Measurements from ENCODE around the gene CRKL. TPM values are rescaled to one million over a fixed set of nuclear protein-coding genes. Genes with fewer than 3 reads are reported as not detected.
A peak's percentile ranks its signal among the peaks of the same experiment; 100 is the strongest.

The CRKL gene, protein sequence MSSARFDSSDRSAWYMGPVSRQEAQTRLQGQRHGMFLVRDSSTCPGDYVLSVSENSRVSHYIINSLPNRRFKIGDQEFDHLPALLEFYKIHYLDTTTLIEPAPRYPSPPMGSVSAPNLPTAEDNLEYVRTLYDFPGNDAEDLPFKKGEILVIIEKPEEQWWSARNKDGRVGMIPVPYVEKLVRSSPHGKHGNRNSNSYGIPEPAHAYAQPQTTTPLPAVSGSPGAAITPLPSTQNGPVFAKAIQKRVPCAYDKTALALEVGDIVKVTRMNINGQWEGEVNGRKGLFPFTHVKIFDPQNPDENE
- 23.1 and 25.0 TPM in 2 replicates for total RNA-seq (2014; rRNA removed; shearing (Covaris generic); ENCODE audit: low replicate concordance)

DNA sequence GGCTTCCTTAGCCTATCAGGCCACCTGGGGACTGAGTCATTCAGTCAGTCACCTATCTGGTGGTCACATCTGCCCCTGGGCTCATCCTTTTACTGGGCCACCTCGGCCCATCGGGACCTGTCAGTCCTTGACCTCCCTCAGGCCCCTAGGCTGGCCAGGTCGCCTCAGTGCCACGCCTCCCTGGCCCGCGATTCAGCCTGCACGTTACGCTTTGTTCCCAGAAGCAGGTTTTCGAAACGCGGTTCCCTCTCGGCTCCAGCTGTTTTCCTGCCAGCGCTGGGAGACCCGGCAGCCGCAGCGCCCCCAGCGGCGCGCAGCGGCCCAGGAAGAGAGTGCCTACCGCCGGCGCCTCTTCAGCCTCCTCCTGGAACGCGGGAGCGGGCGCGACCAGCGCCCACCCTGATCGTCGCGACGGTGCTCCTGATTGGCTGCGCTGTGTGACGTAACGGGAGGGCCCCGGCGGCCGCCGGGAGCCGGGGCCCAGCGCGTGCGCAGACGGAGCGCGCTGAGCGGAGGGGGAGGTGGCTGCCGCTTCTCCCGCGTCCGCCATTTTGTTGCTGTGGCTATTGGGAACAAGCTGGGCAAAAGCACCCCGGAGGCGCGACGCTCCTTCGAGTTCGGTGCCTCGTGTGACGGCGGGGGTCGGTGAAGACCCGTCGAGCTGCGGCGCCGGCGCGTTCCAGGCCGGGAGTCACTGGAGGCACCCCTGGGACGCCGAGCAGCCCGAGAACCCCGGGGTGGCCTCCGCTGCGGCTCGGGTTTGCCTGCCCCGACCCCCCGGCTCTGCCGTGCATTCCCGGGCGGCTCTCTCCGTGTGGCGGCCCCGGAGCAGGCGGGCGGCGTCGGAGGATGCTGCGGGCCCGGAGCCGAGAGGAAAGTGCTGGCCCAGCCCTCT is at the start of gene CRKL:
CRKL (plus strand) TSS at position 492 of the 895 bp plus-strand sequence. CDS start 528 bp downstream, outside the sequence.
- DNase-seq = peak; percentile 97
- no peaks in the 10 kb centered on the region for H3K27me3 ChIP-seq
- H3K9me3 ChIP-seq = no peaks in the 10 kb centered on the region
- H3K4me3 ChIP-seq = peak within 1 kb of the TSS; percentile 94
- H3K36me3 ChIP-seq = peaks cover 11% of the 10 kb centered on the region

DNA sequence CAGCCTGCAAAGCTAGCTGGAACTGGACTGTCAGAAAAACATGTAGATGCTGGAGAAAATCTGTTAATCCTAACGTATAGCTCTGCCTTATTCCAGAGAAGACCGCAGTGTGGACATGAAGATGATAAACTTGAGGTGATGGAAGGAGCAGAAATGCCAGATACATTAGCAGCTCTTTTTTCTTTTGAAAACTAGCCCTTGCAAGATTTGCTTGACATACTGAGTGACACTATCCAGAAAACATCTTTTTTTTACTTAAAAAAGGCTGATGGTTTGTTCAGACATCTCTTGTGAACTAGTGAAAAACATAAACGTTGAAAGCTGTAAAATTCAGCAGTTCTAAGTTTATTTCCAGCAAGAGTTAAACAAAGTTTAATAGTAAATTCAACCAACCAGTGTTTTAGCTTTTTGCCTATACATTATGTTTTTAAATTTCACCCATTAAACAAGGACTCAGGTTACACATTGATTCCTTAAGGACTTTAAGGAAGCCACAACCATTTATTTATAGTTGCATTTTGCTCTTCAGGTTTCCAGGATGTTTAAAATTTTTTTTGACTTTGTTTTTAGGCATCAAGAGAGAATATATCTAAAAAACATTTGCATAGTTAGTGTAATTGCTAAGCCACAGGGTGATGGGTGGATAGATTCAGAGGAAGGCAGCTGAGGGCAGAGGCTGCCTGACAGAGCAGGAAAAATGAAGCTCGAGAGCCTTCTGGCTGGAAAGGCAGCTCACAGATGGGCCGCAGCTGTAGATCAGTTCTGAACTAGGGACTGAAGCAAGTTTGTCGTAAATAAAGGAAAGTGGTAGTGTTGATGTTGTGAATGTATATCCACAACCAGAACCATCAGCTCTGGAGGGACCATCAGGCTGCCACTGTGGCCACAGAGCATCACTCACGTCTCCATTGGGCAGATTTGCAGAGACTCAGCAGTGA is 48.9 kb upstream of the CRKL start:
- H3K4me3 ChIP-seq = no peak overlapping the region
- H3K9me3 ChIP-seq = no peaks in the 10 kb centered on the region
- DNase-seq = no peak
- H3K36me3 ChIP-seq = peaks cover 11% of the 10 kb centered on the region
- no peaks in the 10 kb centered on the region for H3K27me3 ChIP-seq

DNA sequence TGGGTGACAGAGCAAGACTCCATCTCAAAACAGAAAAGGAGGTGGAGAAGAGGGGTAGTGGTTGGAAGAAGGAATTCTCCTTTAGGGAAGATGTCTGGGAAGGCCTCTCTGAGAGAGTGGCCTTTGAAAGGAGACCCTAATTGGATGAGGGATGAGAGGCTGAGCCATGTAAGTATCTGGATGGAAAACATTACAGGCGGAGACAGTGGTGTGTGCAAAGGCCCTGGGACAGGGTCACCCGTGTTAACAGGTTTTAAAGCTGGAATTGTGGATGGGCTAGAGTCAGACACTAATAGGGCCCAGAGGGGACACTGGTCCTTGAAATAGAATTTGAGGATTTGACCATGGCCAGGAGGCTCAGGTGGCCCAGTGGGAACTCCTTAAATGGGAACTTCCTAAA is 48.0 kb upstream of the CRKL start:
- peaks cover 15% of the 10 kb centered on the region for H3K36me3 ChIP-seq
- H3K9me3 ChIP-seq = no peaks in the 10 kb centered on the region
- H3K27me3 ChIP-seq = no peaks in the 10 kb centered on the region
- DNase-seq = no peak
- H3K4me3 ChIP-seq = no peak overlapping the region

DNA sequence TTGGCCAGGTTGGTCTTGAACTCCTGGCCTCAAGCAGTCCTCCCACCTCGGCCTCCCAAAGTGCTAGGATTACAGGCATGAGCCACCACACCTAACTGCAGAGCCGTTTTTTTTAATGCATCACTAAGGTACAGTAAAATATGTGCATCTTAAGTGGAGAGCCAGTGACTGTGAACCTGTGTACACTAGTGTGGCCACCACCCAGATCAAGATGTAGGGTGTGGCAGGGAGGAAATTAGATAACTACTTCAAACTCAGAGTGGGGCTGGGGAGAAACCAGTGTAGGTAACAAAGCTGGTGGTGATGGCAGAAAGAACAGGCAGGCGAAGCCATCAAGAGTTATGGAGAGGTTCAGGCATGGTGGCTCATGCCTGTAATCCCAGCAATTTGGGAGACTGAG is 44.0 kb upstream of the CRKL start:
- DNase-seq = no peak
- Histone ChIP-seq H3K4me3 (no peak overlapping the region), H3K36me3 (peaks cover 15% of the 10 kb centered on the region), H3K27me3 (no peaks in the 10 kb centered on the region), H3K9me3 (no peaks in the 10 kb centered on the region)

DNA sequence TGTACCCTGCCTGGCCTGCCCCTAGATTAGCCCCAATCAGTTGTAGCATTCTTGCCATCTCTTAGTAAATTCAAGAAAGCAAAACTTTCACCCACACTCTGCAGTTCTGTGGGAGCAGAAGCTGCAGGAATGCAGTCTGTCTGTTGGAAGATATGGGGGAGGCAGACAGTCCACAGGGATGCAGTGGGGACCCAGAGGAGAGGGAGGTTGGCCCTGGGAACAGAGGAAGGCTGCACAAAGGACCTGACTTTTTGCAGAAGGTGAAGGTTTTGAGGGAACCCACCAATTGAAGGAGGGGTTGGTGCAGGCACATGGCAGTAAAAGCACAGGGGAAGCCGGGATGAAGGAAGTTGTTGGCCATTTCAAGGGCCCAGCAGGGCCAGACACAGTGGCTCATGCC is 41.9 kb upstream of the CRKL start:
- no peak for DNase-seq
- Histone ChIP-seq H3K9me3 (no peaks in the 10 kb centered on the region), H3K36me3 (peaks cover 14% of the 10 kb centered on the region), H3K4me3 (no peak overlapping the region), H3K27me3 (no peaks in the 10 kb centered on the region)

DNA sequence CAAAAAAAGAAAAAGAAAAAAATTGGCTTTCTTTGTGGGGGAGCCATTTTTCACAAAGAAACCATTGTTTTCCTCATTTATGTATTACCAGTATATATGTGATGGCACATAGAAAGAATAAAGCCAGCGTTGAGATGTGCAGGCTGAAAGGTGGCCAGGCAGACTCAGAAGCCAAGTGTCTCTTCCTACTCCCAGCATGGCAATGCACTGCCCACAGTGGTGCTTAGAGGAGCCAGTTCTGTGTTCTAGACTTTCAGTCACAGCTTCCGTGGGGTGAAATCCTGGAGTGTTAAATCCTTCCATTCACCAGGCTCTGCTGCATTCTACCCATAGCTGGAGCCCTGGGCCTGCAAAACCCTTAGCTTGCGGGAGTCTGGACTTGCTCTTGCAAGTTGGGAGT is 39.5 kb upstream of the CRKL start:
- DNase-seq = no peak
- H3K36me3 ChIP-seq = peaks cover 6% of the 10 kb centered on the region
- H3K9me3 ChIP-seq = no peaks in the 10 kb centered on the region
- no peak overlapping the region for H3K4me3 ChIP-seq
- no peaks in the 10 kb centered on the region for H3K27me3 ChIP-seq

DNA sequence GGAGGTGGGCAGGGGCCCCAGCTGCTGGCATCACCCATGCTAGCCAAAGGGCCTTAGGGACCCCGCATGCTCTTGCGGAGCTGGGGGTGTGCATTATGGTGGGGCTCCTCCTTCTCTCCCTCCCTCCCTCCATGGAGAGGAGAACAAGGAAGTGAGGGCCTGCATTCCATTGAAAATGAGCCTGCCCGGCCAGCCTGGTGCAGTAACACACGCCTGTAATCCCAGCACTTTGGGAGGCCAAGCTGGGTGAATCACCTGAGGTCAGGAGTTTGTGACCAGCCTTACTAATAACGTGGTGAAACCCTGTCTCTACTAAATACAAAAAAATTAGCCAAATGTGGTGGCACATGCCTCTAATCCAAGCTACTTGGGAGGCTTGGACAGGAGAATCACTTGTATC is 36.0 kb upstream of the CRKL start:
- Histone ChIP-seq H3K4me3 (no peak overlapping the region), H3K27me3 (no peaks in the 10 kb centered on the region), H3K9me3 (no peaks in the 10 kb centered on the region), H3K36me3 (peaks cover 8% of the 10 kb centered on the region)
- no peak for DNase-seq

DNA sequence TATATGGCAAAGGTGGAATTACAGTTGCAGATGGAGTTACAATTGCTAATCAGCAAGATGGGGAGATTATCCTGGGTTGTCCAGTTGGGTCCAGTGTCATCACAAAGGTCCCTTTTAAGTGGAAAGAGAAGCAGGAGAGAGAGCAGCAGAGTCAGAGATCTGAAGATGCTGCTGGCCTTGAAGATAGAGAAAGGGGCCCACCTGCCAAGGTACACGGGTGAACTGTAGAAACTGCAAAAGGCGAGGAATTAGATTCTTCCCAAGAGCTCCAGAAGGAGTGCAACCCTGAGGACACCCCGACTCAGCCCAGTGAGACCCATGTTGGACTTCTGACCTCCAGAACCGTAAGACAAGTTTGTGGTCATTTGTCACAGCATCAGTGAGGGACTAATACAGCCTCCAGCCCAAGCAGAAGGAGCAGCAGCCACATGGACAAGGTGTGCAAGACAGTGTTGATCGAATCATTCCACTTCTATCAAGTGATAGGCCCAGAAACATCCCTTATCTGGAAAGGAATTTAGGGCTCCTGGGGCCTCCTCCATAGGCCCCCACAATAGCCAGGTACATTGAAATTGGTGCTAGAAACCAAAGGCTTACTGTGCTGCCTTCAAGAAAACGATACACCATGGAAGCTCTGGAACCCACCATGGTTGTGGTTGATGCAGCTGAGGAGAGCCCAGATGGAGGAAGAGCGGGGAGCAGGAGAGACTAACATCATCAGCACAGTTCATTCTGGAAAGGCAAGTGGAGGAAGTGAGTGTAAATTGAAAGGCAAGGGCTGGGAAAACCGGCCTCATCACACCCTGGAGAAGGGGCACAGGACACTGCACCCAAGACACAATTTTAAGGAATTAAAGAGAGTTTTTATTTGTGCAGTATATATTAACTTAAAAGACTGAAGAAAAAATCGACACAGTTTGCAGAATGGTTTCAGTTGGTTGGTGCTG is 35.1 kb upstream of the CRKL start:
- Histone ChIP-seq H3K4me3 (no peak overlapping the region), H3K27me3 (no peaks in the 10 kb centered on the region), H3K9me3 (no peaks in the 10 kb centered on the region), H3K36me3 (peaks cover 11% of the 10 kb centered on the region)
- no peak for DNase-seq

DNA sequence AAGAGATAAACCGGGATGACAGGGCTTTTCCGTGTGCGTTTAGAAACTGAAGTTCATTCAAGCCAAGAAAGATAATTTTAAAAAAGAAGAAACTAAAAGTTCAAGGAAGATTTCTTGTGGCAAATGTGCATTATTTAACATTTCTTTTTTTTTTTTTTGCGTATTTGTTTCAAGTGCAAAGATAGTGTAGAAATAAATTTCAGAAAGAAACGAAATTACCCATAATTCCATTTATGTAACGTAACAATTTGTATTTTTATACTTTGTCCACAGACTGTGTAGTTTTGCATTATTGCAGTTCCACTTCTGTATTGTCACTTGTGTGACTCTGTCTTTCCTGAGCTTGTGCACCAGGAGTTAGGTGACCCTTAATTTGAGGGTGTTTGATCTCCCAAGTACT is 34.4 kb upstream of the CRKL start:
- DNase-seq = no peak
- no peak overlapping the region for H3K4me3 ChIP-seq
- no peaks in the 10 kb centered on the region for H3K9me3 ChIP-seq
- no peaks in the 10 kb centered on the region for H3K27me3 ChIP-seq
- peaks cover 11% of the 10 kb centered on the region for H3K36me3 ChIP-seq

DNA sequence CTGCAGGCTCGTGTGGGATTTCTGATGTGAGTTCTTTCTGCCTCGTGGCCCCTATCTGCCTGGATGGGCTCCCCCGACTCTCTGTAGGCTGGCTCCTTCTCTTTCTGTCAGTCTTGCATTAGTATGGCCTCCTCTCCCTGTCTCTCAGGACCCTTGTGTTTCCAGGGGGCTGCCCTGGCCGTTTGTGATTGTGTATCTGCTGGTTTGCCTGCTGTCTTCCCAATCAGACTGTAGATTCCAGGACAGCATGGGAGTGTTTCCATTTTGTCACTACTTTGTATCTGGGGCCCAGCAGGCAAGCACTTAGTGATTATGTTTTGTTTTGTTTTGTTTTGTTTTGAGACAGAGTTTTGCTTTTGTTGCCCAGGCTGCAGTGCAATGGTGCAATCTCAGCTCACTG is 32.8 kb upstream of the CRKL start:
- H3K27me3 ChIP-seq = no peaks in the 10 kb centered on the region
- H3K4me3 ChIP-seq = no peak overlapping the region
- no peak for DNase-seq
- no peaks in the 10 kb centered on the region for H3K9me3 ChIP-seq
- H3K36me3 ChIP-seq = peaks cover 14% of the 10 kb centered on the region

DNA sequence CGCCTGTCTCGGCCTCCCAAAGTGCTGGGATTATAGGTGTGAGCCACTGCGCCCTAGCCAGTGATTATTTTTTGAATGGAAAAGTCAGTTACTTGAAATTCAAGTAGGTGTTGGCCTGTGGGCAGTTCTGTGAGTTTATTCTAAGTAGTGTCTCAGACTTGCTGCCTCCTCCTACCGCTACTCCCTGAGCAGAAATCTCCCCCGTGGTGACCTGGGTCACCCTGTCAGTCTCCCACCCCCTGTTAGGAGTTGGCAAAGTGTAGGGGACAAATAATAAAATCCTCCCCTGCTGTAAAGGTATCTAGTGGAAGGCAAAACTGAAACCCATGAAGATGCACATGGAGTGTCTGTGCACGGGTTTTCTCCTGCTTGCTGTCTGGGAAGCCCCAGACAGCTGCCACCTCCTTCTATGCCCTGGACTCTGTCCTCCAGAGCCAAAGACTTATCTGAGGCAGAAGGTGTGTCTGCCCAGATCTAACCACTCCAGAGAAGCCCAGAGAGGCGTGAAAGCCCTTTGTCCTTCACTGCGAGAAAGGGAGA is 32.1 kb upstream of the CRKL start:
- Histone ChIP-seq H3K27me3 (no peaks in the 10 kb centered on the region), H3K36me3 (peaks cover 14% of the 10 kb centered on the region), H3K9me3 (no peaks in the 10 kb centered on the region), H3K4me3 (no peak overlapping the region)
- no peak for DNase-seq

DNA sequence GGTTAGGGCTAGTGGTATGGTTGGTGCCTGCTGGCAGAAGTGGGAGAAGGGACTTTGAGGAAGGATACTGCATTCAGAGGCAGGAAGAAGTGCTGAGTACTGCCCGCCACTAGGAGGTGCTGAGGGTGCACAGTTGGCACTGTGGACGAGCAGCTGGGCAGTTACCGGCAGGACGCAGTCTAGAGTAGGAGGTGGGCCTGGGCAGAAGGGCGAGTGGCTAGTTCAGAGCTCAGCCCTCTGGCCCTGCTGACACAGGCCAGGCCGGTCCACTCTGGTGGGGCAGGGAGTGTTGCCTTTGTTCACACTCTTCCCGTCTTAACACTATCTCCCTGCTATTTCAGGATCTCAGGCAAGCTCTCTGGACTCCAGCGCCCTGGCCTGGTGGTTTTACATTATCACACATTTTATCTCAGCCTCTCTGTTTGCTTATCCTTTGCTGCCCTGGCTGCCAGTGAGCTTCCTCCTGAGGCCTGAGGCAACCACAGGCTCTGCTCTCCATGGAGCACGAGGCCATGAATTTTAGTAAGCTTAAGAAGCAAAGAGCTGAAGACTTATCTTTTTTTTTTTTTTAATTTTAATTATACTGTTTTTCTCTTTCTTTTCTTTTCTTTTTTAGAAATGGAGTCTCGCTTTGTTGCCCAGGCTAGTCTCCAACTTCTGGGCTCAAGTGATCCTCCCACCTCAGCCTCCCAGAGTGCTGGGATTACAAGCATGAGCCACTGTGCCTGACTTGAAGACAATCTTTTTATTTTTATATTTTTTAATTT is 31.5 kb upstream of the CRKL start:
- Histone ChIP-seq H3K9me3 (no peaks in the 10 kb centered on the region), H3K4me3 (no peak overlapping the region), H3K36me3 (peaks cover 14% of the 10 kb centered on the region), H3K27me3 (no peaks in the 10 kb centered on the region)
- peak; percentile 75 for DNase-seq

DNA sequence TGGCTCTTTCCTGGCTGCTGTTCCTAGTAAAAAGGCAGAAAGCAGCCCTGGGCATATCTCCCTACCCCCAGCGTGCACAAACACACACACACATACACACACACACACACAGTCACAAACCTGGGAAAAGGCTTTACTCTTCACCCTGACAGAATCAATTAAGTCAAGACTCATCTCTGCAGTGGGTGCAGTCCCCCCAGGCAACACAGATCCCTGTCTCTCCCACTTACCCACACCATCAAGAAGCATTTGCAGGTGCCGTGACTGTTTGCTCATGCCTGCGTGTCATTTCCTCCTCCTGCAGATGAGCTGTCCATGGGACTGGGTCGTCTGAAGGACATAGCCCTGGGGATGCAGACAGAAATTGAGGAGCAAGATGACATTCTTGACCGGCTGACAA is 29.8 kb upstream of the CRKL start:
- H3K36me3 ChIP-seq = peaks cover 14% of the 10 kb centered on the region
- no peaks in the 10 kb centered on the region for H3K9me3 ChIP-seq
- DNase-seq = no peak
- no peaks in the 10 kb centered on the region for H3K27me3 ChIP-seq
- H3K4me3 ChIP-seq = no peak overlapping the region

DNA sequence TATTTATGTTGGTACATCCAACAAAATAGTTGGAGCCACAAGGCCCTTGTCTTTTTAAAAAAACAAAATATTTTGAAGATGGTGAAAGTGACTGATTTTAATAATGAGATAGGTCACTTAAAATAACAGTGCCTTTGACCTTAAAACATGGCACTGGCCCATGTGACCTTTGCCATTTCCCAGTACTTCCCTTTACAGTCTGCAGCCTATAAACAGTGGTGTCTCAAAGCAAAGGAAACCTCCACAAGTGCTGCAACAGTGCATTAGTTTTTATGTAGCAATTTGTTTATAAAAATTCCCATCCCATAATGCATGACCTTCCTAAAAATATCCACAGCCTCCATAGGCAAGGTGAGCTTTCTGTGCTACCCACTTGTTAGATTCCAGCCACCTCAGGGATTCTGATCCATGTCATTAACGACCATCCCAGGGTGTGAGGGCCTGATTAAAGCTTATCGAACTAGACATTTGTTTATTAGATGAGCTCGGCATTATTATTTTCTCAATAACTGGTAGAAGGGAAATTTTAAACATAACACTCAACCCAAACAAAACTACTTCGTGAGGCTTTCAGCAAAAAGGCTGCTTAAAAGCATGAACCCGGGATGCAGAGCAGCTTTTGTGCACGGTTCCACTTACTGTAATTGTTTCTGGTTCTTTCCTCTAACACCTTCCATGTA is 28.0 kb upstream of the CRKL start:
- Histone ChIP-seq H3K9me3 (no peaks in the 10 kb centered on the region), H3K27me3 (no peaks in the 10 kb centered on the region), H3K36me3 (peaks cover 8% of the 10 kb centered on the region), H3K4me3 (no peak overlapping the region)
- no peak for DNase-seq

Data from MG63 (cell line).